Kidney capillary endothelial cell (primary cell): ENCODE data around the gene TTC28.
A peak's percentile ranks its signal among the peaks of the same experiment; 100 is the strongest.
"Not testable (repeated sequence)": the region's sequence is repeated elsewhere in the genome, so short reads cannot be mapped to it uniquely, and the experiment has no call there.

Source experiments
- DNase-seq: peaks from one replicate; pipeline ENCODE4 v3.0.0-alpha.2; 2018; ENCODE audit warnings: low spot score

TTC28 gene

DNA sequence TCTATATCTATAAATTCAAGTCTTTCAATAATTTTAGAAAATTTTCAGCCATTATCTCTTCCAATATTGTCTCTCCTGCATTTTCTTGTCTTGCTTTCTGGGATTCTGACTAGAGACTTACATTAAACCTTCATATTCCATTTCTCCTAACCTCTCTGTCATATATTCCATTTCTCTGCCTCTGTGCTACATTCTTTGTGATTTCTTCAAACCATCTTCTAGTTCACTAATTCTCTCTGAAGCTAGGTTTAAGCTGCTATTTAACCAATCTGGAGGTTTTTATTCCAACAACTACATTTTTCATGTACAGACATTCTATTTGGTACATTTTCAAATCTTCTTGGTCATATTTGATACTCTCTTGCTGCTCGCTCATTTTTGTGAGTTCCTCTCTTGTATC lies 122.5 kb downstream of the TTC28 start:
- DNase-seq = no peak

DNA sequence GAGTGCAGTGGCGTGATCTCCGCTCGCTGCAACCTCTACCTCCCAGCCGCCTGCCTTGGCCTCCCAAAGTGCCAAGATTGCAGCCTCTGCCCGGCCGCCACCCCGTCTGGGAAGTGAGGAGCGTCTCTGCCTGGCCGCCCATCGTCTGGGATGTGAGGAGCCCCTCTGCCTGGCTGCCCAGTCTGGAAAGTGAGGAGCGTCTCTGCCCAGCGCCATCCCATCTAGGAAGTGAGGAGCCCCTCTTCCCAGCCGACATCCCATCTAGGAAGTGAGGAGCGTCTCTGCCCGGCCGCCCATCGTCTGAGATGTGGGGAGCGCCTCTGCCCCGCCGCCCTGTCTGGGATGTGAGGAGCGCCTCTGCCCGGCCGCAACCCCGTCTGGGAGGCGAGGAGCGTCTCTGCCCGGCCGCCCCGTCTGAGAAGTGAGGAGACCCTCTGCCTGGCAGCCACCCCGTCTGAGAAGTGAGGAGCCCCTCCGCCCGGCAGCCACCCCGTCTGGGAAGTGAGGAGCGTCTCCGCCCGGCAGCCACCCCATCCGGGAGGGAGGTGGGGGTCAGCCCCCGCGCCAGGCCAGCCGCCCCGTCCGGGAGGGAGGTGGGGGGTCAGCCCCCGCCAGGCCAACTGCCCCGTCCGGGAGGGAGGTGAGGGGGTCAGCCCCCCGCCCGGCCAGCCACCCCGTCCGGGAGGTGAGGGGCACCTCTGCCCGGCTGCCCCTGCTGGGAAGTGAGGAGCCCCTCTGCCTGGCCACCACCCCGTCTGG lies 126.4 kb downstream of the TTC28 start:
- not testable (repeated sequence) for DNase-seq

DNA sequence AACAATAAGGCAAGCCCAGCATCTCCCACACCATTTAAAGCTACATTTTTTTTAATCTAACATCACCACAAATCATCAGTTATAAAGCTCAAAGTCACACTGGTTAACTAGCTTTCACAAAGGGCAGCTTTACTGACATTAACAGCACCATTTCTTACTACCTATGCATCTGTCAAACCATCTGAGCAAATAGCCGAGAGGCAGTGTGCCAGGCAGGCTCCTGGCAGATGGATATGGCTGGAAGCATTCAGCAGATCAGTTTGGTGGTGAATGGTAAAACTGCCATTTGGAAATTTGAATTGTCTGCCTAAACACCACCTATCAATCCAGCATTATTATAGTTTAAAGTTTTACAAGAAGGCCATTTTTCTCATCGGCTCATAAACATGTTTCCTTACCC lies 131.2 kb downstream of the TTC28 start:
- no peak for DNase-seq

DNA sequence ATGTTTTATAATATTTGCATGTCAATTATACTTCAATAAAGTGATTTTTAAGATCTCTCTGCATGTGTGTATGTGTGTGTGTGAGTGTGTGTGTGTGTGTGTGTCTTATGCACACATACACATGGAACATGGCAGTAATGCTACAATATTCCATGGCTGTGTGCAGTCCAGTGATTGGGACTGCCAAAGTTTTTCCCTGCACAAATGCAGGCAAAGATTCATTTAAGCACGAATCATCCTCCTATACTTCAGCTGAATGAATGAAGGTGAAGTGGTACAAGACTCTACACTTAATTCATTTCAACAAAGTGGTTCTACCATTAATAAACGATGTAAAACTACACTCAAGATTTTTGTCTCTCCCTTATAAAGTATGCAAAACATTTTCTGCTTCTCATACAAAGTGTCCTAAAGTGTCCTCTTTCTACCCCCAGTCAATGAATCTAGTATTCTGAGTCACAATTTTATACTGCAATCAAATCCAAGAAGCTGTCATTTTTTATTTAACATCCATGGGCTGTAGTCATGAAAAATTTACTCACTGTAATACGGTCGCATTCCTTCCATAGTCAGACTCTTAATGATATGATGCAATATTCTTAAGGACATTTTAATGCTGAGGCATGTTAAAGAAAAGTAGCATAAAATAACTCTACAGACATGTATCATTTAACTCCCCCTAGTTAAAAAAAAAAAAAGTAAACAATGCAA lies 132.4 kb downstream of the TTC28 start:
- DNase-seq = no peak

DNA sequence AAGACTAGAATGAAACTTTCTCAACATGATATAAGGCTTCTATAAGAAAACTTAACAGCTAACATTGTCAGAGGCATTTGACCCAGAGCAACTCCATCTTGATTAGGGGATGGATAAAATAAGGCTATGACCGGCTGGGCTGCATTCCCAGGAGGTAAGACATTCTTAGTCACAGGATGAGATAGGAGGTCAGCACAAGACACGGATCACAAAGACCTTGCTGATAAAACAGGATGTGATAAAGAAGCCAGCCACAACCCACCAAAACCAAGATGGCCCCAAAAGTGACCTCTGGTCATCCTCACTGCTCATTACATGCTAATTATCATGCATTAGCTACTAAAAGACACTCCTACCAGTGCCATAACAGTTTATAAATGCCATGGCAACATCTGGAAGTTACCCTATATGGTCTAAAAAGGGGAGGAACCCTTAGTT lies 135.2 kb downstream of the TTC28 start:
- peak; percentile 5 for DNase-seq

DNA sequence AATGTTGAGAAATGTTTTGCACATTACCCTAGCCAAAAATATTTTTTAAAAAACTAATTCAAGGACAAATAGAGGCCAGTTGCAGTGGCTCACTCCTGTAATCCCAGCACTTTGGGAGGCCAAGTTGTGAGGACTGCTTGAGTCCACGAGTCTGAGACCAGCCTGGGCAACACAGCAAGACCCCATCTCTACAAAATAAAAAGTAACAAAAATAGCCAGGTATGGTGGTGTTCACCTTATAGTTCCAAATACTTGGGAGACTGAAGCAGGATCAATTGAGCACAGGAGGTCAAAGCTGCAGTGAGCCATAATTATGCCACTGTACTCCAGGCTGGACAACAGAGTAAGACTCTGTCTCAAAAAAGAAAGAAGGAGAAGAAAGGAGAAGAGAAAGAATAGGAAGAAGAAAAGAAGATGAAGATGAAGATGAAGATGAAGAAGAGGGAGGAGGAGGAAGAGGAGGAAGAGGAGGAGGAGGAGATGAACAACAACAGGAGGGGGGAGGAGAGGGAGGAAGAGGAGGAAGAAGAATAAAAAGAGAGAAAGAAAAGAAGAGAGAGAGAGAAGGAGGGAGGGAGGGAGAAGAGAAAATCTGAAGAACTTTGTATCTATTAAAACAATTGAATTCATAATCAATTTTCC lies 136.5 kb downstream of the TTC28 start:
- DNase-seq = no peak

- DNase-seq = no peak
These were observed 138.5 kb downstream of the TTC28 start for GRCh38 chr22:28541137-28541536.

GRCh38 chr22:28538922-28539321 lies 140.7 kb downstream of the TTC28 start:
- DNase-seq = no peak

DNA sequence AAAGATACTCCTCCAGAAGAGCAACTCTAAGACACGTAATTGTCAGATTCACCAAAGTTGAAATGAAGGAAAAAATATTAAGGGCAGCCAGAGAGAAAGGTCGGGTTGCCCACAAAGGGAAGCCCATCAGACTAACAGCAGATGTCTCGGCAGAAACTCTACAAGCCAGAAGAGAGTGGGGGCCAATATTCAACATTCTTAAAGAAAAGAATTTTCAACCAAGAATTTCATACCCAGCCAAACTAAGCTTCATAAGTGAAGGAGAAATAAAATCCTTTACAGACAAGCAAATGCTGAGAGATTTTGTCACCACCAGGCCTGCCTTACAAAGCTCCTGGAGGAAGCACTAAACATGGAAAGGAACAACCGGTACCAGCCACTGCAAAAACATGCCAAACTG lies 149.1 kb downstream of the TTC28 start:
- DNase-seq = not testable (repeated sequence)

GRCh38 chr22:28529144-28529543 lies 150.5 kb downstream of the TTC28 start:
- not testable (repeated sequence) for DNase-seq

- no peak for DNase-seq
These were observed 158.2 kb downstream of the TTC28 start for GRCh38 chr22:28521451-28521850.

GRCh38 chr22:28514321-28514821 lies 165.3 kb downstream of the TTC28 start:
- no peak for DNase-seq

DNA sequence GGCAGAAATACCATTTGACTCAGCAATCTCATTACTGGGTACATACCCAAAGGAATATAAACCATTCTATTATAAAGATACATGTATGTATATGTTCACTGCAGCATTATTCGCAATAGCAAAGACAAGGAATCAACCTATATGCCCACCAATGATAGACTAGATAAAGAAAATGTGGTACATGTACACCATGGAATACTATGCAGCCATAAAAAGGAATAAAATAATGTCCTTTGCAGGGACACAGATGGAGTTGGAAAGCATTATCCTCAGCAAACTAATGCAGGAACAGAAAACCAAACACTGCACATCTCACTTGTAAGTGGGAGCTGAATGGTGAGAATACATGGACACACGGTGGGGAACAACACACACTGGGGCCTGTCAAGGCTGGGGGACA lies 167.3 kb downstream of the TTC28 start:
- not testable (repeated sequence) for DNase-seq

- DNase-seq = no peak
These were observed 171.7 kb downstream of the TTC28 start for GRCh38 chr22:28507896-28508295.

- no peak for DNase-seq
These were observed 173.5 kb downstream of the TTC28 start for GRCh38 chr22:28506150-28506535.

- no peak for DNase-seq
These were observed 174.1 kb downstream of the TTC28 start for GRCh38 chr22:28505416-28506149.

DNA sequence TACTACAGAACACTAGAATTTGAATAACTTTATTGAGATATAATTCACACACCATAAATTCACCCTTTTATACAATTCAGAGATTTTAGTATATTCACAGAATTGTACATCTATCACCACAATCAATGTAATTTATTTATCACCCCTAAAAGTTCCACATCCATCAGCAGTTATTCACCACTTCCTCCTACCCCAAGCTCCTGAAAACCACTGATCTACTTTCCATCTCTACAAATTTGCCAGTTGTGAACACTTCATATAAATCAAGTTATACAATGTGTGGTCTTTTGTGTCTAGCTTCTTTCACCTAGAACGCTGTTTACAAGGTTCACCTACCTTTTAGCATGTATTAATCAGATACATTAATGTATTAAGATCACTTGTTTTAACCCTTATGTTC lies 179.6 kb downstream of the TTC28 start:
- no peak for DNase-seq

DNA sequence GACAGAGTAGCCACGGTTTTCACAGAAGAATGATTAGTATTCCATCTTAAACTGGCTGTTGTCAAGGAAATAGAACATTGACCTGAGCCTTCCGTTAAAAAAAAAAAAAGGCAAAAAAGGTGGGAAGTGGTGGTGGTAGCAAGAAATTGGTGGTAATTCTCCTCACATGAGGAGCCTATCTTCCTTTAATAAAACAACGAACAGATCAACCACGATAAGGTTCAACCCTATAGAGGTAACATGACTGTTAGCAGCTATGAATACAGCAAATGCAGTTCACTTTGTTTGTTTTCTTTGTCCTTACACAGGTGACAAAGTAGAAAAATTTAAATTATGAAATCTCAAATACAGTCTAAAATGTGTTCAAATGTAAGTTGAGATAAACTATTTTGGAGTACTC lies 181.6 kb downstream of the TTC28 start:
- no peak for DNase-seq

- no peak for DNase-seq
These were observed 182.5 kb downstream of the TTC28 start for GRCh38 chr22:28497188-28497587.

DNA sequence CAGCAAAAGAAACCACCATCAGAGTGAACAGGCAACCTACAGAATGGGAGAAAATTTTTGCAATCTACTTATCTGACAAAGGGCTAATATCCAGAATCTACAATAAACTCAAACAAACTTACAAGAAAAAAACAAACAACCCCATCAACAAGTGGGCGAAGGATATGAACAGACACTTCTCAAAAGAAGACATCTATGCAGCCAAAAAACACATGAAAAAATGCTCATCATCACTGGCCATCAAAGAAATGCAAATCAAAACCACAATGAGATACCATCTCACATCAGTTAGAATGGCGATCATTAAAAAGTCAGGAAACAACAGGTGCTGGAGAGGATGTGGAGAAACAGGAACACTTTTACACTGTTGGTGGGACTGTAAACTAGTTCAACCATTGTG lies 188.4 kb downstream of the TTC28 start:
- DNase-seq = not testable (repeated sequence)

- no peak for DNase-seq
These were observed 190.8 kb downstream of the TTC28 start for GRCh38 chr22:28488825-28489224.

DNA sequence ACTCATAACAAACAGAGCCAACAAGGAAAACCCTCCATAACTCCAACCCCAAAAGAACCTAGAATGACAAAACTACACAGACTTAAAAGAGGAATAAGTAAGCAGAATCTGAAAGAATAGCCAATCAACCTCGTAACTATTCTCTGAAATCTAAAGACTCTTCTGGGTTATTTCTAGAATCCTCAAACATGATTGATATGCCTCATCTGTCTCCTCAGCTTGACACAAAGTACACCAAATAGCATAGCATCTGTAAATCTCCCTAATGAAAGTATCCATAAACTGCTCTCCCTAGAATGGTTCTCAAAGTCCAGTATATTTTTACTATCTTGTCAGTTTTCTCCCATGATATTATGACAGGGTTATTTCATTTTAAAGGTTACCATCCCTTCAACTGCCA lies 195.0 kb downstream of the TTC28 start:
- no peak for DNase-seq
